K562 (cell line): ENCODE measurements around the gene C19orf44.

ENCODE experiments used
- CBFB ChIP-seq: sonication (generic); formaldehyde crosslinking; IDR thresholded peaks from 2 replicates; pipeline ENCODE4 v1.4.0; 2020; ENCODE audit warnings: mild to moderate bottlenecking, missing genetic modification reagents
- CHD4 ChIP-seq: fragments of 200-600 bp; sonication (generic); IDR thresholded peaks from 3 replicates; pipeline ENCODE4 v1.6.1; 2012; ENCODE audit warnings: low read depth, mild to moderate bottlenecking, mixed read lengths, low read length, inconsistent platforms; ENCODE audit not compliant: insufficient read depth, insufficient replicate concordance, poor library complexity, severe bottlenecking
- CTCF ChIP-seq, 3 experiments: IDR thresholded peaks in 2 of 3; conservative IDR thresholded peaks in 1 of 3; 2 replicates each; pipeline ENCODE4 v1.5.1; 2011 to 2012; ENCODE audit warnings: low read length in 3 of 3, mild to moderate bottlenecking in 3 of 3, control low read depth in 2 of 3, improper control_type of control experiment in 1 of 3, inconsistent platforms in 1 of 3, low read depth in 1 of 3, mixed read lengths in 1 of 3, moderate library complexity in 1 of 3; ENCODE audit not compliant: insufficient read depth in 2 of 3
- ETV6 ChIP-seq, 3 experiments: fragments of 150-350 bp in 1 of 3; sonication (generic) in 1 of 3; formaldehyde crosslinking in 1 of 3; IDR thresholded peaks; 2 replicates each; pipeline versions ENCODE4 v1.6.1 to v1.8.0; 2014 to 2022; ENCODE audit warnings: borderline replicate concordance in 2 of 3, low read depth in 2 of 3, antibody characterized with exemption in 1 of 3, low read length in 1 of 3, mild to moderate bottlenecking in 1 of 3, missing genetic modification reagents in 1 of 3
- FOXJ3 ChIP-seq: sonication (generic); formaldehyde crosslinking; IDR thresholded peaks from 2 replicates; pipeline ENCODE4 v1.4.0; 2020; ENCODE audit warnings: mild to moderate bottlenecking, missing genetic modification reagents
- POLR2A ChIP-seq: fragments of 450-650 bp; conservative IDR thresholded peaks from 2 replicates; pipeline ENCODE4 v1.6.1; 2016
- POLR2AphosphoS2 ChIP-seq: IDR thresholded peaks from 2 replicates; pipeline ENCODE4 v1.6.1; 2012; ENCODE audit warnings: low read length, improper control_type of control experiment
- RBM39 ChIP-seq: fragments of 200-400 bp; formaldehyde crosslinking; optimal IDR thresholded peaks from 2 replicates; pipeline ENCODE3; 2018; ENCODE audit warnings: low read depth, low read length
- YY1 ChIP-seq, 3 experiments: IDR thresholded peaks; 2 replicates each; pipeline ENCODE4 v1.6.1; 2011; ENCODE audit warnings: low read length in 2 of 3, mild to moderate bottlenecking in 2 of 3, moderate library complexity in 2 of 3, borderline replicate concordance in 1 of 3, control low read depth in 1 of 3, low read depth in 1 of 3; ENCODE audit not compliant: insufficient read depth in 3 of 3, insufficient replicate concordance in 2 of 3, control insufficient read depth in 1 of 3, insufficient read length in 1 of 3; ENCODE audit errors: extremely low read depth in 1 of 3
- ZBTB8A ChIP-seq: fragments of 450-650 bp; IDR thresholded peaks from 2 replicates; pipeline ENCODE4 v1.6.1; 2018; ENCODE audit warnings: mild to moderate bottlenecking, moderate library complexity; ENCODE audit not compliant: partially characterized antibody
- ZKSCAN8 ChIP-seq: fragments of 200-800 bp; sonication (Bioruptor generic); IDR thresholded peaks from 2 replicates; pipeline ENCODE4 v1.6.1; 2016; ENCODE audit warnings: missing genetic modification characterization, missing compliant biosample characterization
- TF ChIP-seq, protein P1 (sequence below), 2 experiments: fragments of 200-800 bp in 1 of 2; sonication (Bioruptor generic) in 1 of 2; sonication (generic) in 1 of 2; formaldehyde crosslinking in 1 of 2; IDR thresholded peaks in 1 of 2; conservative IDR thresholded peaks in 1 of 2; 2 replicates each; pipeline versions ENCODE4 v1.5.0 to v1.6.1; 2016 to 2020; ENCODE audit warnings: missing compliant biosample characterization in 1 of 2, missing genetic modification characterization in 1 of 2, missing genetic modification reagents in 1 of 2

GRCh38 chr19:16527971-16528521, 31.9 kb downstream of the C19orf44 start:
- TF ChIP-seq, protein P1, sequence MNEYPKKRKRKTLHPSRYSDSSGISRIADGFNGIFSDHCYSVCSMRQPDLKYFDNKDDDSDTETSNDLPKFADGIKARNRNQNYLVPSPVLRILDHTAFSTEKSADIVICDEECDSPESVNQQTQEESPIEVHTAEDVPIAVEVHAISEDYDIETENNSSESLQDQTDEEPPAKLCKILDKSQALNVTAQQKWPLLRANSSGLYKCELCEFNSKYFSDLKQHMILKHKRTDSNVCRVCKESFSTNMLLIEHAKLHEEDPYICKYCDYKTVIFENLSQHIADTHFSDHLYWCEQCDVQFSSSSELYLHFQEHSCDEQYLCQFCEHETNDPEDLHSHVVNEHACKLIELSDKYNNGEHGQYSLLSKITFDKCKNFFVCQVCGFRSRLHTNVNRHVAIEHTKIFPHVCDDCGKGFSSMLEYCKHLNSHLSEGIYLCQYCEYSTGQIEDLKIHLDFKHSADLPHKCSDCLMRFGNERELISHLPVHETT (CRISPR knock-in tag; conservative IDR thresholded peaks at IDR 0.05 in 1 of 2, IDR thresholded peaks at IDR 0.05 in 1 of 2) = no peak
- TF ChIP-seq CHD4 = no peak
- peak; percentile 57 to 71 (median 64) for TF ChIP-seq CTCF (IDR thresholded peaks at IDR 0.05 in 2 of 3, conservative IDR thresholded peaks at IDR 0.05 in 1 of 3; ENCODE audit: insufficient read depth in 2 of 3, low read depth in 1 of 3, low read length in 3 of 3)
- TF ChIP-seq ZBTB8A = no peak
- TF ChIP-seq ETV6 (IDR thresholded peaks at IDR 0.05; ENCODE audit: borderline replicate concordance in 1 of 2, low read depth in 2 of 2, low read length in 1 of 2) = no peak
- no peak for TF ChIP-seq ETV6 (CRISPR knock-in tag; IDR thresholded peaks at IDR 0.05; ENCODE audit: borderline replicate concordance)
- no peak for TF ChIP-seq POLR2A
- TF ChIP-seq FOXJ3 (CRISPR knock-in tag) = no peak
- no peak for TF ChIP-seq ZKSCAN8
- TF ChIP-seq POLR2AphosphoS2 = no peak
- no peak for TF ChIP-seq YY1 (IDR thresholded peaks at IDR 0.05; ENCODE audit: borderline replicate concordance in 1 of 3, control insufficient read depth in 1 of 3, extremely low read depth in 1 of 3, insufficient read depth in 3 of 3, insufficient read length in 1 of 3, insufficient replicate concordance in 2 of 3, low read depth in 1 of 3, low read length in 2 of 3)
- TF ChIP-seq RBM39 = no peak
- no peak for TF ChIP-seq CBFB (CRISPR knock-in tag)
